GM10248 (cell line): Measurements from ENCODE around the gene COL9A1.
"Not testable (repeated sequence)": the region's sequence is repeated elsewhere in the genome, so short reads cannot be mapped to it uniquely, and the experiment has no call there.

Experiments
- CTCF ChIA-PET: fragments of 300-600 bp; sonication (Branson Sonifier 250); formaldehyde crosslinking; extraction: SDS; loops from one replicate; lab custom pipeline; 2021; ENCODE audit warnings: antibody characterized with exemption; lab: Yijun Ruan, JAX
- POLR2A ChIA-PET: fragments of 350-650 bp; sonication (Branson Sonifier 250); formaldehyde crosslinking; extraction: SDS; loops from one replicate; lab custom pipeline; 2020; ENCODE audit warnings: antibody characterized with exemption; lab: Yijun Ruan, JAX
- DNase-seq: peaks from one replicate; pipeline ENCODE4 v3.0.0; 2012; ENCODE audit errors: extremely low spot score
- CTCF ChIP-seq: IDR thresholded peaks from 2 replicates; pipeline ENCODE4 v1.5.1; 2012; ENCODE audit warnings: mild to moderate bottlenecking, low read depth; ENCODE audit errors: extremely low read depth, missing control alignments, control extremely low read depth

The COL9A1 gene

GRCh38 chr6:70303034-70303525 lies at the start of gene COL9A1:
Gene COL9A1 (minus strand): TSS chr6:70303084. CDS start chr6:70302924, 160 bp downstream.
- ChIA-PET CTCF (interaction anchor here (0.7 to 1.4 kb wide), 2 partner anchors 82 to 653 kb away, joined by 3 to 6 read pairs; no protein-coding TSS in a partner anchor), POLR2A (no interaction called here)
- no peak for TF ChIP-seq CTCF
- no peak for DNase-seq

- CTCF ChIA-PET: interaction anchor here (1.3 to 1.4 kb wide), 2 partner anchors 20 to 41 kb away, joined by 3 read pairs; no protein-coding TSS in a partner anchor
- no peak for TF ChIP-seq CTCF
- POLR2A ChIA-PET: no interaction called here
- no peak for DNase-seq
These were observed 48.6 kb upstream of the COL9A1 start for GRCh38 chr6:70351461-70351860.

- no peak for TF ChIP-seq CTCF
- POLR2A ChIA-PET: no interaction called here
- CTCF ChIA-PET: interaction anchor here (0.8 to 2.0 kb wide), 3 partner anchors 8 to 24 kb away, joined by 3 to 7 read pairs (median 3); no protein-coding TSS in a partner anchor
- DNase-seq: no peak
These were observed 42.7 kb upstream of the COL9A1 start for GRCh38 chr6:70345619-70346018.

GRCh38 chr6:70343313-70343712 lies 40.4 kb upstream of the COL9A1 start:
- no peak for DNase-seq
- POLR2A ChIA-PET: no interaction called here
- no peak for TF ChIP-seq CTCF
- CTCF ChIA-PET: interaction anchor here (1.2 kb wide), 1 partner anchor 122 kb away, joined by 3 read pairs; no protein-coding TSS in a partner anchor

- POLR2A ChIA-PET: not testable (repeated sequence)
These were observed 36.9 kb upstream of the COL9A1 start for GRCh38 chr6:70339810-70340209.

GRCh38 chr6:70338775-70339174 lies 35.9 kb upstream of the COL9A1 start:
- no peak for DNase-seq
- ChIA-PET CTCF (no interaction called here), POLR2A (no interaction called here)
- TF ChIP-seq CTCF: no peak

More at GRCh38 chr6:70339810-70340209, 36.9 kb upstream of the COL9A1 start:
- DNase-seq, CTCF ChIA-PET: not testable (repeated sequence)

- CTCF ChIA-PET: interaction anchor here (1.0 kb wide), 1 partner anchor 27 kb away, joined by 3 read pairs; no protein-coding TSS in a partner anchor
- no peak for DNase-seq
- POLR2A ChIA-PET: no interaction called here
- TF ChIP-seq CTCF: no peak
These were observed 34.8 kb upstream of the COL9A1 start for GRCh38 chr6:70337743-70338105.
